Parathyroid adenoma (tissue), 2 donors: Measurements from ENCODE around the gene FCRL6.

ENCODE experiments used
- H2AFZ ChIP-seq: fragments of 300-600 bp; sonication (generic); one replicate; pipeline ENCODE4 v1.7.0; 2017; ENCODE audit warnings: antibody characterized with exemption, mild to moderate bottlenecking
- H3K27ac ChIP-seq: fragments of 300-600 bp; sonication (generic); one replicate; pipeline ENCODE4 v1.7.0; 2017
- H3K27me3 ChIP-seq: fragments of 300-600 bp; sonication (generic); one replicate; pipeline ENCODE4 v1.7.0; 2017; ENCODE audit warnings: low read length; ENCODE audit not compliant: control insufficient read depth, insufficient read depth
- H3K36me3 ChIP-seq: fragments of 300-600 bp; sonication (generic); one replicate; pipeline ENCODE4 v1.7.0; 2017; ENCODE audit warnings: low read length; ENCODE audit not compliant: control insufficient read depth, insufficient read depth
- H3K4me1 ChIP-seq: fragments of 300-600 bp; sonication (generic); one replicate; pipeline ENCODE4 v1.7.0; 2017; ENCODE audit warnings: control low read depth
- H3K4me2 ChIP-seq: fragments of 300-600 bp; sonication (generic); one replicate; pipeline ENCODE4 v1.7.0; 2017; ENCODE audit warnings: low read length
- H3K4me3 ChIP-seq: fragments of 300-600 bp; sonication (generic); one replicate; pipeline ENCODE4 v1.7.0; 2017; ENCODE audit warnings: low read depth, low read length
- H3K79me2 ChIP-seq: fragments of 300-600 bp; sonication (generic); one replicate; pipeline ENCODE4 v1.7.0; 2017; ENCODE audit warnings: control low read depth
- H3K9ac ChIP-seq: fragments of 300-600 bp; sonication (generic); one replicate; pipeline ENCODE4 v1.7.0; 2017; ENCODE audit warnings: mild to moderate bottlenecking
- H3K9me3 ChIP-seq: fragments of 300-600 bp; sonication (generic); one replicate; pipeline ENCODE4 v1.7.0; 2017; ENCODE audit warnings: low read length; ENCODE audit not compliant: control insufficient read depth
- CTCF ChIP-seq: fragments of 300-600 bp; sonication (generic); IDR thresholded peaks from one replicate; pipeline ENCODE4 v1.7.0; 2017; ENCODE audit warnings: antibody characterized with exemption, mild to moderate bottlenecking
- donor health status: primary hyperparathyroidism.

Gene FCRL6

DNA sequence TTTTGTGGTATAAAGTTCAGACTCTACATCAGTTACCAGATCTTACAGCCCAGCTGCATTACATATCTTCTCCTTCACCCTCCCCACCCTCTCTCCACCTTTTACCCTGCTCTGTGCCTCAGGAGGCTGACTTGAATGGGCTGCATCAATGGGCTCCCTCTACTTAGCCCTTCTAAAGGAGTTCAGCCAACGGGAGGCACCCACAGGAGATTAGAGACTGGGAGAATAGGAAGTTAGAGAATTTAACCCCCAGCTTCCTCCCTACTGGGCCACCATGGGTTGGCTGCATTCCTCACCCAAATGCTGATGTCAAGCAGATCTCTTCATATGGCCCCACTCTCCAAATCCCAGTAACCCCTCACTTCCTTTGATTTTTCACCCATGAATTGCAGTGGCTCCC, 38.5 kb upstream of the FCRL6 start:
- H3K9me3 ChIP-seq = no peaks in the 10 kb centered on the region
- no peaks in the 10 kb centered on the region for H3K27me3 ChIP-seq
- H2AFZ ChIP-seq = no peak overlapping the region
- no peak overlapping the region for H3K27ac ChIP-seq
- H3K79me2 ChIP-seq = no peaks in the 10 kb centered on the region
- no peak overlapping the region for H3K4me2 ChIP-seq
- no peak overlapping the region for H3K9ac ChIP-seq
- TF ChIP-seq CTCF = no peak
- no peak overlapping the region for H3K4me3 ChIP-seq
- H3K4me1 ChIP-seq = no peaks in the 10 kb centered on the region
- no peaks in the 10 kb centered on the region for H3K36me3 ChIP-seq

DNA sequence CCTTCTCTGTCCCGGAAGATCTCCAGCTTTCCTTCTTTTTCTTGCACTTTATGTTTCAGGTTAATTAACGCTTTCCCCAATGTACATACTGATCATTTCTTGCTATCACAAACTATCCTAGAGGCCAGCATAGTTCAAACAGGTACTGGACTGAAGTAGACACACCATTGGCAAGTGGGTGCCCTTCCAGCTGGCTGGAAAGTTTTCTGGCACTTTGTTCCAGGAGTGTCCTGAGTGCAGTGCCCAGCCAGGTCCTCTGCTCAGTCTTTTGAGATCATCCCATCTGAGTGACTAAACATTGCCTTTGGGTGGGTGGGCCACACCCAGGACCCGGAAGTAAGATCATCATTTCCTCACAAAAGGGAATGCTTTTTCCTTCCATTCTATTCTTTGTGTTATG, 36.4 kb upstream of the FCRL6 start:
- Histone ChIP-seq H3K79me2 (no peaks in the 10 kb centered on the region), H2AFZ (no peak overlapping the region), H3K9me3 (no peaks in the 10 kb centered on the region), H3K36me3 (no peaks in the 10 kb centered on the region), H3K4me1 (no peaks in the 10 kb centered on the region), H3K27ac (no peak overlapping the region), H3K9ac (no peak overlapping the region), H3K27me3 (no peaks in the 10 kb centered on the region), H3K4me3 (no peak overlapping the region), H3K4me2 (no peak overlapping the region)
- no peak for TF ChIP-seq CTCF

- Histone ChIP-seq H3K79me2 (no peaks in the 10 kb centered on the region), H3K4me1 (no peaks in the 10 kb centered on the region), H3K4me3 (no peak overlapping the region), H3K27ac (no peak overlapping the region), H3K36me3 (no peaks in the 10 kb centered on the region), H3K9ac (no peak overlapping the region), H2AFZ (no peak overlapping the region), H3K9me3 (no peaks in the 10 kb centered on the region), H3K27me3 (no peaks in the 10 kb centered on the region), H3K4me2 (no peak overlapping the region)
- TF ChIP-seq CTCF = no peak
These were observed 30.8 kb upstream of the FCRL6 start for GRCh38 chr1:159771127-159771895.

DNA sequence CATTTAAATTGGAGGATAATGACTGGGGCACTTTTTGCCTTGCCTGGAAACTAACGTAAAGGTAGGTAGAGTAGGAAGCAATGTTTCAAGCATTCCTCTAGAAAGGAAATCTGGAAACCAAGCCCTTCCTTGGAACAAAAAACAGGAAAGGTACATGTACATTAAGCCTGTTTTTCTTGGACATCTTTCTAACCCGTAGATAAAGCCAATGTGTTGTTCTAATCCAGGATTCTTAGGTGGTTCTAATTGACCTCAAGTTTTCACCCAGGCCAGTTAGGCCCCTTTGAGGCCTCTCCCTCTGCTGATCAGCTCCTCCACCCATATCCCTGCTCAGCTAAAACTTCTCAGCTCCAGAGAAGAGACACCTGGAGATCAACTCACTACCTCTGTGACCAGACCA, 27.7 kb upstream of the FCRL6 start:
- Histone ChIP-seq H3K4me1 (no peaks in the 10 kb centered on the region), H2AFZ (no peak overlapping the region), H3K79me2 (no peaks in the 10 kb centered on the region), H3K27ac (peak overlapping the region; percentile 36), H3K4me3 (no peak overlapping the region), H3K9ac (no peak overlapping the region), H3K36me3 (no peaks in the 10 kb centered on the region), H3K27me3 (no peaks in the 10 kb centered on the region), H3K9me3 (no peaks in the 10 kb centered on the region), H3K4me2 (no peak overlapping the region)
- TF ChIP-seq CTCF = no peak

DNA sequence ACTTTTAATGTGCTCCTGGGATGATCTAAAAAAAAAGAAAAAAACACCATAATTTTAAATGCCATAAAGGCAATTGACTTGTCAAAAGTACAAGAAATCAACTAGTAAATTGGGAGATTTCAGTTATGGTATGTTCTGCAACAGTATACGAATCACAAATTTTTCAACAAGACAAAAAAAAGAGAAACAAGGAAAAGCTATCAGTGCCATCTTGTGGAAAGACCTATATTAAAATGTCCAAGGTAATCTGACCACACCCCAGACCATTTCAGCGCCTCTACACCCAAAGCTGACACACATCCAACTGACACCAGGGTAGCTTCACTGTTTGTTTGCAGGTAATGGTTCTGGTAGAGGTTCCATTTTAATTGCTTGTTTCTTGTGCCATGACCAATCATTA, 26.4 kb upstream of the FCRL6 start:
- no peak overlapping the region for H2AFZ ChIP-seq
- no peaks in the 10 kb centered on the region for H3K9me3 ChIP-seq
- H3K79me2 ChIP-seq = no peaks in the 10 kb centered on the region
- H3K4me3 ChIP-seq = no peak overlapping the region
- no peaks in the 10 kb centered on the region for H3K36me3 ChIP-seq
- H3K27me3 ChIP-seq = no peaks in the 10 kb centered on the region
- H3K27ac ChIP-seq = no peak overlapping the region
- no peak overlapping the region for H3K9ac ChIP-seq
- no peak for TF ChIP-seq CTCF
- H3K4me1 ChIP-seq = no peaks in the 10 kb centered on the region
- H3K4me2 ChIP-seq = no peak overlapping the region
